HL-60 (cell line): ENCODE data around the gene CARD19.

ENCODE experiments used
- DNase-seq, 2 experiments: peaks; one replicate each; pipeline ENCODE4 v3.0.0-alpha.2; 2010 to 2020; ENCODE audit warnings: low read depth in 1 of 2, low spot score in 1 of 2
- H3K27ac ChIP-seq: fragments of 250-450 bp; sonication (Bioruptor Pico); replicated peaks from 2 replicates; pipeline ENCODE4 v1.5.1; 2020; ENCODE audit warnings: mild to moderate bottlenecking, moderate library complexity
- H3K27me3 ChIP-seq: fragments of 250-450 bp; sonication (Bioruptor Pico); 2 replicates; pipeline ENCODE4 v1.5.1; 2021; ENCODE audit warnings: mild to moderate bottlenecking, moderate library complexity; ENCODE audit not compliant: insufficient read depth, poor library complexity, severe bottlenecking
- H3K4me3 ChIP-seq: replicated peaks from 2 replicates; pipeline ENCODE4 v1.5.1; 2011; ENCODE audit warnings: mild to moderate bottlenecking, control low read depth, low read length; ENCODE audit not compliant: insufficient read depth
- CTCF ChIP-seq: IDR thresholded peaks from one replicate; pipeline ENCODE4 v1.5.1; 2011; ENCODE audit warnings: low read length, control low read depth, inconsistent platforms; ENCODE audit not compliant: insufficient read depth
- GABPA ChIP-seq: IDR thresholded peaks from 2 replicates; pipeline ENCODE4 v1.6.1; 2012; ENCODE audit warnings: low read depth
- POLR2AphosphoS5 ChIP-seq: IDR thresholded peaks from 2 replicates; pipeline ENCODE4 v1.6.1; 2012; ENCODE audit warnings: low read depth
- REST ChIP-seq: IDR thresholded peaks from 2 replicates; pipeline ENCODE4 v1.6.1; 2012; ENCODE audit warnings: low read depth; ENCODE audit not compliant: insufficient replicate concordance
- SPI1 ChIP-seq: IDR thresholded peaks from 2 replicates; pipeline ENCODE4 v1.6.1; 2012; ENCODE audit warnings: low read depth, mild to moderate bottlenecking, borderline replicate concordance

The CARD19 gene

GRCh38 chr9:93088656-93089015 lies 7.4 kb upstream of the CARD19 start:
- Histone ChIP-seq H3K27me3 (no peaks in the 10 kb centered on the region), H3K27ac (no peak overlapping the region), H3K4me3 (no peak overlapping the region)
- DNase-seq = no peak
- TF ChIP-seq POLR2AphosphoS5 (no peak), CTCF (no peak), SPI1 (no peak), REST (no peak), GABPA (no peak)

GRCh38 chr9:93089024-93089423 lies 7.0 kb upstream of the CARD19 start:
- no peak for TF ChIP-seq REST
- no peak for TF ChIP-seq CTCF
- no peak for TF ChIP-seq POLR2AphosphoS5
- no peak for TF ChIP-seq SPI1
- no peak for TF ChIP-seq GABPA

GRCh38 chr9:93089481-93089991 lies 6.5 kb upstream of the CARD19 start:
- H3K27ac ChIP-seq = no peak overlapping the region
- no peak for DNase-seq
- no peak overlapping the region for H3K4me3 ChIP-seq
- TF ChIP-seq REST (no peak), CTCF (no peak), SPI1 (no peak), POLR2AphosphoS5 (no peak), GABPA (no peak)
- no peaks in the 10 kb centered on the region for H3K27me3 ChIP-seq

More at GRCh38 chr9:93089024-93089423, 7.0 kb upstream of the CARD19 start:
- Histone ChIP-seq H3K27me3 (no peaks in the 10 kb centered on the region), H3K4me3 (no peak overlapping the region), H3K27ac (no peak overlapping the region)
- no peak for DNase-seq
